ENCODE results near the gene IQCN.

Gene IQCN

DNA sequence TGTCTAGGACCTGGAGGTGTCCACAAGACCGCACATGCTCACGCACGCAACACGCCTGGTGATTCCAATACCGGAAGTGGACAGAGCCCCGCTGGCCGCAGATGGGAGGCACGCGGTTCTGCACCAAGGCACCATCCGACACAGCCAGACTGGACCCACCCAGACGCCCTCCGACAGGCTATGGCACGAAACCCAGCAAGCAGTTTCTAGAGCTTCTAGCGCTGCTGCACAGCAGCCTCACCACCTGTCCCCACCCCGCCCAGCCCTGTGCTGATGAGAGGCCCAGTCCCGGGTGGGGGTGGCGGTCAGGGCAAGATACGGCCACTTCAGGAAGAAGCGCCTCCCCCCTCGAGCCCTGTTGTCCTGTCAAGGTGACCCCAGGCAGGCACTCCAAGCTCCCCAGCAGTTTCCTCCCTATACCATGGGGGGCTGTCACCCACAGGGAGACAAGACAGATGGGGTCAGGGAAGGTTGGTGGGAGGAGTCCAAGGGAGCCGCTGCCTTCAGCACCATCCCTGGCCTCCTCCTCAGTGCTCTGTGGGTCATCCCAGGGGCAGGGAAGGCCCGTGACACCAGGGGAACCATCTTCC is 37.3 kb upstream of the IQCN start:
- intact Hi-C loops (cut with DNase I; ENCODE audit: low total_unique reads), result no loop called here

DNA sequence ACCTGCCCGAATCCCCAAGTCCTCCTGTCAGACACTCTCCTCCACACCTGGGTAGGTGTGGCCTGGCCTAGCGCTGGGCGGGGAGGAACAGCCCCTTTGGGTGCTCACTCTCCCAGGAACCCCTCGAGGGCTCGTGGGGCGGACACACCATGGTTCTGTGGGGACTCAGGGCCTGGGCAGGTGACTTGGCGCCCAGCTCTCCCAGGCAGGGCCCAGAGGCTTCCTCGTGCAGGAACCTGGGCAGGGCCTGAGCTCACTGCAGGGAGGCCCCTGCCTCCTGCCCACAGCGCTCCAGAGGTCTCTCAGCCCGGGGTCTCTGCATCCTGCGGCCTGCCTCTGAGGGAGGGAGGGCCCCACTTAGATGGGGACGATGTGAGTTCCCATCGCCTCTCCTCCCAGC is 36.7 kb upstream of the IQCN start:
- Histone ChIP-seq H3K4me1 (peaks cover 15 to 50% (median 30%) of the 10 kb centered on the region in 4 donors), H3K27me3 (no peaks in the 10 kb centered on the region), H3K27ac (no peak overlapping the region), H3K9me3 (no peaks in the 10 kb centered on the region), H3K36me3 (peaks cover 0 to 68% (median 32%) of the 10 kb centered on the region in 3 donors), H3K4me3 (no peak overlapping the region)
- intact Hi-C loops (cut with DNase I; ENCODE audit: low total_unique reads), result no loop called here
- TF ChIP-seq, protein P1, sequence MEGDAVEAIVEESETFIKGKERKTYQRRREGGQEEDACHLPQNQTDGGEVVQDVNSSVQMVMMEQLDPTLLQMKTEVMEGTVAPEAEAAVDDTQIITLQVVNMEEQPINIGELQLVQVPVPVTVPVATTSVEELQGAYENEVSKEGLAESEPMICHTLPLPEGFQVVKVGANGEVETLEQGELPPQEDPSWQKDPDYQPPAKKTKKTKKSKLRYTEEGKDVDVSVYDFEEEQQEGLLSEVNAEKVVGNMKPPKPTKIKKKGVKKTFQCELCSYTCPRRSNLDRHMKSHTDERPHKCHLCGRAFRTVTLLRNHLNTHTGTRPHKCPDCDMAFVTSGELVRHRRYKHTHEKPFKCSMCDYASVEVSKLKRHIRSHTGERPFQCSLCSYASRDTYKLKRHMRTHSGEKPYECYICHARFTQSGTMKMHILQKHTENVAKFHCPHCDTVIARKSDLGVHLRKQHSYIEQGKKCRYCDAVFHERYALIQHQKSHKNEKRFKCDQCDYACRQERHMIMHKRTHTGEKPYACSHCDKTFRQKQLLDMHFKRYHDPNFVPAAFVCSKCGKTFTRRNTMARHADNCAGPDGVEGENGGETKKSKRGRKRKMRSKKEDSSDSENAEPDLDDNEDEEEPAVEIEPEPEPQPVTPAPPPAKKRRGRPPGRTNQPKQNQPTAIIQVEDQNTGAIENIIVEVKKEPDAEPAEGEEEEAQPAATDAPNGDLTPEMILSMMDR (IDR thresholded peaks at IDR 0.05), result no peak
- no peak for DNase-seq

More for the DNA sequence above, 37.3 kb upstream of the IQCN start:
- Histone ChIP-seq H3K4me3 (no peak overlapping the region), H3K36me3 (peaks cover 0 to 68% (median 32%) of the 10 kb centered on the region in 3 donors), H3K27me3 (no peaks in the 10 kb centered on the region), H3K9me3 (no peaks in the 10 kb centered on the region), H3K27ac (no peak overlapping the region), H3K4me1 (peaks cover 15 to 43% (median 23%) of the 10 kb centered on the region in 4 donors)
- no peak for DNase-seq
- TF ChIP-seq, protein P1 (IDR thresholded peaks at IDR 0.05), result no peak

DNA sequence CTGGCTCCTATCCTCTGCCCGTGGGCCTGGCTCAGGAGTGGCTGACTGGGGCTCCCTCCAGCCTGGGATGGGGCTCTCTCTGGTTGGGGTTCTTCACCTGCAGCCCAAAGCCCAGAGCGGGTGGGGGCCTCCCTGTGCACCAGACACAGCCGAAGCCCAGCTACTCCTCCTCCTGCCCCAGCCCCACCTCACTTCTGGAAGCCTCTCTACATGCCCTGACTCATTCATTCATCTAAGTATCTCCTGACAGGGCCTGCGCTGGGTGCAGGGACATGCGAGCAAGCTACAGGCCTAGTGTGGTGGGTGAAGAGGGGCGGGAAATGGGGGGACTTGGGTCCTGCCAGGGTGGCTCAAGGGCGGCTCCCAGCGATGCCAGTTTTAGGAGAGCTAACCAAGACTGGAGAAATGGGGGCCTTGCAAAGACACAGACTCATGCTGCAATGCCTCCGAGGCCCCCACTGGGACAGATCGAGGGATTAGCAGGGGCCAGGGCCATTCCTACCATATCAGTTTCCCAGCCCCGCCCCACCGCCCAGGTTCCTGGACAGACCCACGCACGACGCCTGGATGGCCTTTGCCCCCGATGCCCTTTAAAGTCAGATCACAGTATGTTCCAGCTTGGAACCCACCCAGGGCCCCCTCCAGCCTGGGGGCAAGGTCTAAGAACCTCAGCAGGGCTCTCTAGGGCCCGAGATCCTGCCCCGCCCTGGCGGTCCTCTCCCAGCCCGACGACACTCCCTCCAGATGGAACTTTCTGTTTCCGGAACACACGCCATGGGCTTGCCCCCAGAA is 36.1 kb upstream of the IQCN start:
- Histone ChIP-seq H3K36me3 (peaks cover 0 to 68% (median 32%) of the 10 kb centered on the region in 3 donors), H3K27me3 (no peaks in the 10 kb centered on the region), H3K4me1 (peaks cover 15 to 56% (median 36%) of the 10 kb centered on the region in 4 donors), H3K9me3 (no peaks in the 10 kb centered on the region), H3K4me3 (no peak overlapping the region), H3K27ac (no peak overlapping the region)
- TF ChIP-seq, protein P1 (IDR thresholded peaks at IDR 0.05), result no peak
- DNase-seq, result no peak
- intact Hi-C loops (cut with DNase I; ENCODE audit: low total_unique reads), result no loop called here

DNA sequence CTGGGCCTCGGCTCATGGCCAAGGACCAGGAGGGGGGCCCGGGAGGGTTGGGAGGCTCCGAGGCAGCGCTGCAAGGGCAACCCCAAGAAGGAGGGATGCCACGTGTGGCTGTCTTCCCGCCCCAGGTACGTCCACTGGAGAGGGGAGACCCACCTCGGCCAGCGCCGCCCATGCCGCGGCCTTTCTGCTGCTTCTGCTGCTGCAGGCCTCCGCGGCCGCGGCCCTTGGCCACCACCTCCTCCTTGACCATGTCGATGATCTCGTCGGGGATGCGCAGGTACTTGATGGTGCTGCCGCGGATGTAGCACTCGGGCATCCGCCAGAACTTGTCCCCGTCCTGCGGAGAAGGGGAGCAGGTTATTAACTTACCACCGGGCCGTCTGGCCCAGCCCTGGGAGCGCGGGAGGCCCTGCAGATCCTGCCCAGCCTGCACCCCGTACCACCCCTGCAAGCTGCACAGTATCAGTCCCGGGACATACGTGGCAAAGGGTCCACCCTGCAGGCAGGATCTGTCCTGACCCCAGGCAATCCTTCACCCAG is 35.3 kb upstream of the IQCN start:
- peaks cover 15 to 62% (median 42%) of the 10 kb centered on the region in 4 donors for H3K4me1 ChIP-seq
- H3K27me3 ChIP-seq, result no peaks in the 10 kb centered on the region
- no peak for DNase-seq
- no peak overlapping the region for H3K4me3 ChIP-seq
- peak overlapping the region; percentile 97 to 100 for H3K27ac ChIP-seq
- no peaks in the 10 kb centered on the region for H3K9me3 ChIP-seq
- H3K36me3 ChIP-seq, result peaks cover 0 to 68% (median 32%) of the 10 kb centered on the region in 3 donors
- intact Hi-C loops (cut with DNase I; ENCODE audit: low total_unique reads), result no loop called here
- TF ChIP-seq, protein P1 (IDR thresholded peaks at IDR 0.05), result no peak

DNA sequence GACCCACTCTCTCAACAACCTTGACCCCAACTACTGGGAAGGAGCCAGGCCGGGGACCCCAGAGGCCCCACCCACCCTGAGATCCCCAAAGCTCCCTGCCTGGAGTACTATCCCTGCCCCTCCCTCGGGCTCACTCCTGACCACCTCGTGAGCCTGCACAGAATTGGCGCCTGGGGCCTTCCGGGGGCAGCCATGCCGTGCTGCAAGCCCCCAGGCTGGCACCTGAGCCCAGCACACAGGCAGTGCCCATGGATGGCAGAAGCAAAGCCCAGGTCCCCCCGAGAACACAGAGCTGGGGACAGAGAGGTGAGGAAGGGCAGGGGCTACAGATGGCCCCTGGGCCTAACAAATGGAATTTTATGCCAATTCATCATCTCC is 34.7 kb upstream of the IQCN start:
- intact Hi-C loops (cut with DNase I; ENCODE audit: low total_unique reads), result no loop called here
- H3K27me3 ChIP-seq, result no peaks in the 10 kb centered on the region
- H3K4me1 ChIP-seq, result peaks cover 15 to 59% (median 46%) of the 10 kb centered on the region in 4 donors
- no peaks in the 10 kb centered on the region for H3K9me3 ChIP-seq
- H3K27ac ChIP-seq, result peak overlapping the region; percentile 97 to 100
- peaks cover 0 to 64% (median 32%) of the 10 kb centered on the region in 3 donors for H3K36me3 ChIP-seq
- H3K4me3 ChIP-seq, result no peak overlapping the region
- DNase-seq, result no peak
- TF ChIP-seq, protein P1 (IDR thresholded peaks at IDR 0.05), result no peak
